ENCODE data around the gene CRYBA2. TPM values are rescaled to one million over a fixed set of nuclear protein-coding genes. Genes with fewer than 3 reads are reported as not detected.

Gene CRYBA2
- polyA plus RNA-seq, 2 donors = 0.47 to 0.49 TPM

DNA sequence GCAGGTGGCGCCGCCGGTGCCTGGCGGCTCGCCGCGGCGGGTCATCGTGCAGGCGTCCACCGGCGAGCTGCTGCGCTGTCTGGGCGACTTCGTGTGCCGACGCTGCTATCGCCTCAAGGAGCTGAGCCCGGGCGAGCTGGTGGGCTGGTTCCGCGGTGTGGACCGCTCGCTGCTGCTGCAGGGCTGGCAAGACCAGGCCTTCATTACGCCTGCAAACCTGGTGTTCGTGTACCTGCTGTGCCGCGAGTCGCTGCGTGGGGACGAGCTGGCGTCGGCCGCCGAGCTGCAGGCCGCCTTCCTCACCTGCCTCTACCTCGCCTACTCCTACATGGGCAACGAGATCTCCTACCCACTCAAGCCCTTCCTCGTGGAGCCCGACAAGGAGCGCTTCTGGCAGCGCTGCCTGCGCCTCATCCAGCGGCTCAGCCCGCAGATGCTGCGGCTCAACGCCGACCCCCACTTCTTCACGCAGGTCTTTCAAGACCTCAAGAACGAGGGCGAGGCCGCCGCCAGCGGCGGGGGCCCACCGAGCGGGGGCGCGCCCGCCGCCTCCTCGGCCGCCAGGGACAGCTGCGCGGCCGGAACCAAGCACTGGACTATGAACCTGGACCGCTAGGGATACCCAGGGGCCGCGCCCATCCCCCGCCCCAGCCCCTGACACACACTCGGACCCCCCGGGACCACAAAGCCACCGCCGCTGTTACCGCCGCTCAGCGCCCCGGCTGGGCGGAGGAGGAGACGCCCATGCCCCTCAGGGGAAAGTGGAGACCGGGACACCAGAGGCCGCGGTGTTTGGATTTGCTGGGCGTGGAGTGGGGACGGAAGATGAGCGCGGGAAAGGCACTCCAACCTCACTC is 32.7 kb downstream of the CRYBA2 start:
- no peak overlapping the region for H3K27ac ChIP-seq (ENCODE audit: low read depth in 2 of 2, low read length in 1 of 2)
- peaks cover 6 to 21% of the 10 kb centered on the region in 2 donors for H3K4me1 ChIP-seq (ENCODE audit: control insufficient read depth in 2 of 2, insufficient read depth in 2 of 2, low read length in 1 of 2)
- 2 to 3% methylated on average over 77 to 87 of the region's 87 CpGs for WGBS, 2 donors
- peaks cover 10 to 34% of the 10 kb centered on the region in 2 donors for H3K27me3 ChIP-seq (ENCODE audit: control insufficient read depth in 1 of 2, insufficient read depth in 2 of 2, low read length in 2 of 2)
- H3K9me3 ChIP-seq (ENCODE audit: control insufficient read depth in 2 of 2, insufficient read depth in 1 of 2, low read depth in 1 of 2, low read length in 1 of 2) = peaks cover 0 to 5% of the 10 kb centered on the region in 2 donors
- peak overlapping the region in 1 of 2 donors; percentile 47 for H3K4me3 ChIP-seq (ENCODE audit: low read depth in 1 of 2, low read length in 2 of 2)
- H3K36me3 ChIP-seq (ENCODE audit: control insufficient read depth in 2 of 2, insufficient read depth in 2 of 2, low read length in 1 of 2) = no peaks in the 10 kb centered on the region

DNA sequence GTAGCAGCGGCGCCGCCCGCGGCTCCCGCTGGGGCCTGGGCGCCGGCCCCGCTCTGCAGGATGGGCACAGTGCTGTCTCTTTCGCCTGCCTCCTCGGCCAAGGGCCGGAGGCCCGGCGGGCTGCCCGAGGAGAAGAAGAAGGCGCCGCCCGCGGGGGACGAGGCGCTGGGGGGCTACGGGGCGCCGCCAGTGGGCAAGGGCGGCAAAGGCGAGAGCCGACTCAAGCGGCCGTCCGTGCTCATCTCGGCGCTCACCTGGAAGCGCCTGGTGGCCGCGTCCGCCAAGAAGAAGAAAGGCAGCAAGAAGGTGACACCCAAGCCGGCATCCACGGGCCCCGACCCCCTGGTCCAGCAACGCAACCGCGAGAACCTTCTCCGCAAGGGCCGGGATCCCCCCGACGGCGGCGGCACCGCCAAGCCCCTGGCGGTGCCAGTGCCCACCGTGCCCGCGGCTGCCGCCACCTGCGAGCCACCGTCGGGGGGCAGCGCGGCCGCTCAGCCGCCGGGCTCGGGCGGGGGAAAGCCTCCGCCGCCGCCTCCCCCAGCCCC is 33.4 kb downstream of the CRYBA2 start:
- Histone ChIP-seq H3K4me1 (ENCODE audit: control insufficient read depth in 2 of 2, insufficient read depth in 2 of 2, low read length in 1 of 2) (peaks cover 6 to 21% of the 10 kb centered on the region in 2 donors), H3K27me3 (ENCODE audit: control insufficient read depth in 1 of 2, insufficient read depth in 2 of 2, low read length in 2 of 2) (peaks cover 10 to 34% of the 10 kb centered on the region in 2 donors), H3K27ac (ENCODE audit: low read depth in 2 of 2, low read length in 1 of 2) (no peak overlapping the region), H3K36me3 (ENCODE audit: control insufficient read depth in 2 of 2, insufficient read depth in 2 of 2, low read length in 1 of 2) (no peaks in the 10 kb centered on the region), H3K9me3 (ENCODE audit: control insufficient read depth in 2 of 2, insufficient read depth in 1 of 2, low read depth in 1 of 2, low read length in 1 of 2) (peaks cover 0 to 5% of the 10 kb centered on the region in 2 donors), H3K4me3 (ENCODE audit: low read depth in 1 of 2, low read length in 2 of 2) (peak overlapping the region; percentile 16 to 47)
- 1 to 2% methylated on average over 52 to 67 of the region's 67 CpGs for WGBS, 2 donors

DNA sequence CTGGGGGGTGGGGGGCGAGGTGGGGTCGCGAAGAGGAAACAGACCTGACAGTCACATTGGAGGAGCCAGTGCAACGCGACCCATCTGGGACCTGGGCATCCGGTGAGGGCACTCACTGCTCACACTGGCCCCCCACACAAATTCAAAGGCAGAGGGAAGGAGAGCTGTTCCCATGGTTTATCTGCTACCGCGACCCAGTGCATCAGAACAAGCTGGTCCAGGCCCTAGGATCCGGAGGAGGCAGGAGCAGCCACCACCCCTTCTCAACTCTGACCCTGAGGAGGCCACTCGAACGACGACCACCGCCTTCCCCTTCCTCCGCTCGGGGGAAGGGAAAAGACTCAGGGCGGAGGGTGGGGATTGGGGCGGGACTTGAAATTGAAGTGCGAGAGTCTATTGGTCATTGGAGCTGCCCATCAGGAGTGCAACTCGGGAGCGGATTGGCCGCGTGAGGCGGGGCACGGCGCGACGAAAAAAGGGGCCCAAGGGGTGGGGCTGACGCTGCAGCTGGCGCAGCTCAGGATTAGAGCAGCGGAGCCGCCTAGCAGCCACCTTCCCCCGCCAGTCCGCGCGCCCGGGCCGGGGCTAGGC is 34.0 kb downstream of the CRYBA2 start, which contains the start of gene CDK5R2:
Gene CDK5R2 (plus strand): TSS at position 526 of the 591 bp plus-strand sequence. CDS start 155 bp downstream, outside the sequence.
- Histone ChIP-seq H3K4me1 (ENCODE audit: control insufficient read depth in 2 of 2, insufficient read depth in 2 of 2, low read length in 1 of 2) (peaks cover 6 to 21% of the 10 kb centered on the region in 2 donors), H3K9me3 (ENCODE audit: control insufficient read depth in 2 of 2, insufficient read depth in 1 of 2, low read depth in 1 of 2, low read length in 1 of 2) (peaks cover 0 to 5% of the 10 kb centered on the region in 2 donors), H3K27ac (ENCODE audit: low read depth in 2 of 2, low read length in 1 of 2) (no peak within 1 kb of the TSS), H3K36me3 (ENCODE audit: control insufficient read depth in 2 of 2, insufficient read depth in 2 of 2, low read length in 1 of 2) (no peaks in the 10 kb centered on the region), H3K27me3 (ENCODE audit: control insufficient read depth in 1 of 2, insufficient read depth in 2 of 2, low read length in 2 of 2) (peaks cover 10 to 34% of the 10 kb centered on the region in 2 donors), H3K4me3 (ENCODE audit: low read depth in 1 of 2, low read length in 2 of 2) (peak within 1 kb of the TSS; percentile 16 to 47)
- 4% methylated on average over 27 to 37 of the region's 37 CpGs for WGBS, 2 donors

DNA sequence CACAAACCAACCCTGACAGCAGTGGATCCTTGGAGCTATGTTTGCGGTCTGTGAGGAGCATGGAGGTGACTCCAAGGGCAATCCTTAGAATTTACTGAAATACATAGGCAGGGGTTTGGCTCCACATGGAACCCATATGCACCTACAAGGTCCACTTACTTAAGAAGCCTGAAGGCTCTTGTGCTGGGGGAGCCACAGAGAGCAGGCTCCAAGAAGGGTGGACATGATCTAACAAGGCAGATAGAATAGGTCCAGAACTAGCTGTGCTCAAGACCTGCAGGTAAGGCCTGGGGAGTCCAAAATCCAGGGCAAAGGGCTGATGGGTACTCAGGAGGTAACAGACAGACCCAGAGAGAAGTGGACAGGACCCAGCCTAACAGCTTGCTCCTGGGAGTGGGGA is 34.9 kb downstream of the CRYBA2 start:
- Histone ChIP-seq H3K4me1 (ENCODE audit: control insufficient read depth in 2 of 2, insufficient read depth in 2 of 2, low read length in 1 of 2) (peaks cover 6 to 21% of the 10 kb centered on the region in 2 donors), H3K9me3 (ENCODE audit: control insufficient read depth in 2 of 2, insufficient read depth in 1 of 2, low read depth in 1 of 2, low read length in 1 of 2) (peaks cover 0 to 5% of the 10 kb centered on the region in 2 donors), H3K4me3 (ENCODE audit: low read depth in 1 of 2, low read length in 2 of 2) (no peak overlapping the region), H3K36me3 (ENCODE audit: control insufficient read depth in 2 of 2, insufficient read depth in 2 of 2, low read length in 1 of 2) (no peaks in the 10 kb centered on the region), H3K27ac (ENCODE audit: low read depth in 2 of 2, low read length in 1 of 2) (no peak overlapping the region), H3K27me3 (ENCODE audit: control insufficient read depth in 1 of 2, insufficient read depth in 2 of 2, low read length in 2 of 2) (peaks cover 4 to 26% of the 10 kb centered on the region in 2 donors)
- 88% methylated on average over 1 of the region's 1 CpG for WGBS, 2 donors

DNA sequence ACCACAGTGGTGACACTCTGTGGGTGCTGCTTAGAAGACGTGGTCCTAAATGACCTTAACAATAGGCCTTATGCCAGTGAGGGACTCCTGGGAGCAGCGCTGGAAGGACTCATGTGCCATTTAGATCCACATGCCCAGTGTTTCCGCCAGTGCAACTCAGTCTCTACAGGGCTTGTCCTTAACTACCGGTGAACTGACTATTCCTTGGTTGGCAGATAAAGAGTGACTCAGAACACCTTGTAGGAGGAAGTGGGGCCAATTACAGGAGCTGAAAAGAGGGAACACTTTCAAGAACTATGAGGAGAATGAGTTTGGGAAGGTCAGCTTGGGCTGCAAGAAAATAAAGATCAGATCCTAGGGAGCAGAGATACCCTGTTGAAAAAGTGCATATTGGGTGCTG is 35.6 kb downstream of the CRYBA2 start:
- H3K4me1 ChIP-seq (ENCODE audit: control insufficient read depth in 2 of 2, insufficient read depth in 2 of 2, low read length in 1 of 2) = peaks cover 6 to 15% of the 10 kb centered on the region in 2 donors
- no peak overlapping the region for H3K27ac ChIP-seq (ENCODE audit: low read depth in 2 of 2, low read length in 1 of 2)
- peaks cover 0 to 5% of the 10 kb centered on the region in 2 donors for H3K9me3 ChIP-seq (ENCODE audit: control insufficient read depth in 2 of 2, insufficient read depth in 1 of 2, low read depth in 1 of 2, low read length in 1 of 2)
- H3K4me3 ChIP-seq (ENCODE audit: low read depth in 1 of 2, low read length in 2 of 2) = no peak overlapping the region
- H3K36me3 ChIP-seq (ENCODE audit: control insufficient read depth in 2 of 2, insufficient read depth in 2 of 2, low read length in 1 of 2) = no peaks in the 10 kb centered on the region
- H3K27me3 ChIP-seq (ENCODE audit: control insufficient read depth in 1 of 2, insufficient read depth in 2 of 2, low read length in 2 of 2) = peaks cover 4 to 23% of the 10 kb centered on the region in 2 donors
- 74 to 81% methylated on average over 4 of the region's 4 CpGs for WGBS, 2 donors

DNA sequence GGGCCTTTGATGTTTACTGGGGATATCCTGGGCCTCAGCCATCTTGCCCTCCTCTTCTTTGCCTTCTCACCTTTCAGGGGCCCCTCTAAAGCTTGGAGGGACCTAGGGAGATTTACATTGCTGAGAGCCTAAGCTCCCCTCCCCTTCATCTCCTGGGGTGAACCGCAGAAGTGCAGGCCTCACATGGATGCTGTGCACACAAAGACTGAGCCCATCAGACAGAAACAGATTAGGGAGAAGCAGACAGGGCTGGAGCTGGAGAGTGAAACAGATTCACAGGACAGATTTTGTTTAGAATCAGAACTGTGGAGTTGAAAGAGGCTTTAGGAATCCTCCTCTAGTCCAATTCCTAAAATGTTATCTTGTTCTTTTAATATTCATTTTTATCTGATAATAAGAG is 37.2 kb downstream of the CRYBA2 start:
- no peaks in the 10 kb centered on the region for H3K36me3 ChIP-seq (ENCODE audit: control insufficient read depth in 2 of 2, insufficient read depth in 2 of 2, low read length in 1 of 2)
- H3K27me3 ChIP-seq (ENCODE audit: control insufficient read depth in 1 of 2, insufficient read depth in 2 of 2, low read length in 2 of 2) = peaks cover 0 to 16% of the 10 kb centered on the region in 2 donors
- no peak overlapping the region for H3K27ac ChIP-seq (ENCODE audit: low read depth in 2 of 2, low read length in 1 of 2)
- no peaks in the 10 kb centered on the region for H3K9me3 ChIP-seq (ENCODE audit: control insufficient read depth in 2 of 2, insufficient read depth in 1 of 2, low read depth in 1 of 2, low read length in 1 of 2)
- WGBS, 2 donors = 41 to 45% methylated on average over 1 of the region's 1 CpG
- peaks cover 6 to 13% of the 10 kb centered on the region in 2 donors for H3K4me1 ChIP-seq (ENCODE audit: control insufficient read depth in 2 of 2, insufficient read depth in 2 of 2, low read length in 1 of 2)
- H3K4me3 ChIP-seq (ENCODE audit: low read depth in 1 of 2, low read length in 2 of 2) = no peak overlapping the region

DNA sequence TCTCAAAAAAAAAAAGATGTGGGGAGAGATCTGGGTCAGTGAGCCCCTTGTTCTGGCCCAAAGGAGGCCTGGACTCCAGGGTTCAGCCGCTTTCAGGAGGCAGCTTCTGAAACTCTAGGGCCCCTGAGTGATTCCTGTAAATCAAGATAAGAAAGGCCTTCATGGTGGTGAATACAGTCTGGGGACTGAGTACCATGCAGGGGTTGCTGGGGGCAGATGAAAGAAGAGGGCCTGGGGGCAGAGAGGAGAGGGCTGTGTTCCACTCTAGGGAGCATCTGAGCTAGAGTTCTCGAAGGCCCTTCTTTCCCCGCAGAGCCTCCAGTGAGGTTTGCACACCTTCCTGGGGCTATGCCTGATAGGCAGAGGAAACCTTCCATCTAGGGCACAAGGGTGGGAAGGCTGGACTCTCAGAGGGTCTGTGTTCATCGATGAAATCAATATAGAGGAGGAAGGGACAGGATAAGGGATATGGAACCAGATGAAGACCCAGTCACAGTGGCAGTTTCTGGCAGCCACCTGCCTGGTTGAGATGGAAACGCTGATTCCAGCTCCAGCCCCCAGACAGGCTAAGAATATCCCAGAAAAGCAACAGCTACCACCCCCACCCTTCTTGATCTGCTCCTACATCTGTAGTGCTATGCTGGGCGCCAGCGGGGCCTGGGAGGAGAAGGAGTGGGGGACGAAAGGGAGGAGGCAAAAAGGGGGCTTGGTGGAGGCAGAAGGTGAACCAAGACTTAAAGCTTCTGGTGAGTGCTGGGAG is 38.5 kb downstream of the CRYBA2 start:
- no peak overlapping the region for H3K27ac ChIP-seq (ENCODE audit: low read depth in 2 of 2, low read length in 1 of 2)
- peaks cover 2 to 4% of the 10 kb centered on the region in 2 donors for H3K4me1 ChIP-seq (ENCODE audit: control insufficient read depth in 2 of 2, insufficient read depth in 2 of 2, low read length in 1 of 2)
- H3K9me3 ChIP-seq (ENCODE audit: control insufficient read depth in 2 of 2, insufficient read depth in 1 of 2, low read depth in 1 of 2, low read length in 1 of 2) = no peaks in the 10 kb centered on the region
- H3K36me3 ChIP-seq (ENCODE audit: control insufficient read depth in 2 of 2, insufficient read depth in 2 of 2, low read length in 1 of 2) = no peaks in the 10 kb centered on the region
- H3K4me3 ChIP-seq (ENCODE audit: low read depth in 1 of 2, low read length in 2 of 2) = no peak overlapping the region
- peaks cover 0 to 8% of the 10 kb centered on the region in 2 donors for H3K27me3 ChIP-seq (ENCODE audit: control insufficient read depth in 1 of 2, insufficient read depth in 2 of 2, low read length in 2 of 2)
- 83 to 88% methylated on average over 8 of the region's 8 CpGs for WGBS, 2 donors

DNA sequence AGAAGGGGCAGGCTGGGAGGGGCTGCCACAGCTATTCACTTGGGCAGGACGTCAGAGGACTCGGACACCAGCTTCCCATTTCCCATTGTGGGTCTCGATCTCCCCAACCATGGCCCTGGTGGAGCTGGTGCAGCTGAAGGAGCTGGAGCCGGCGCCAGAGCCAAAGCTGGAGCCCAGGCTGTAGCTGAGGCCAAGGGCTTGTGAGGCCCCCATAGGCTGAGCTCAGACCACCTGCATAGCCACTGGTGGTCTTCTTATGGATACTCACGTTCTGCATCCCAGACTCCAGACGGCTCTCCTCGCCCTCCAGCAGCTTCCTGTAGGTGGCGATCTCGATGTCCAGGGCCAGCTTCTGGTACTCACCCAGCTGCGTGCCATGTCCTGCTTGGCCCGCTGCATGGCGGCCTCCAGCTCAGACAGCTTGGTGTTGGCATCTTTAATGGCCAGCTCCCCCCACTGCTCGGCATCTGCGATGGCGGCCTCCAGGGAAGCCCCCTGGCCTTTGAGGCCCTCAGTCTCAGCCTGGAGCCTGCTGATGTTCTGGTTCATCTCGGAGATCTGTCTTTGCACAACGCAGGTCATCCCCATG is 39.8 kb downstream of the CRYBA2 start:
- WGBS, 2 donors = 69 to 70% methylated on average over 18 of the region's 18 CpGs
- H3K4me1 ChIP-seq (ENCODE audit: control insufficient read depth in 2 of 2, insufficient read depth in 2 of 2, low read length in 1 of 2) = no peaks in the 10 kb centered on the region
- H3K27me3 ChIP-seq (ENCODE audit: control insufficient read depth in 1 of 2, insufficient read depth in 2 of 2, low read length in 2 of 2) = peaks cover 0 to 2% of the 10 kb centered on the region in 2 donors
- H3K4me3 ChIP-seq (ENCODE audit: low read depth in 1 of 2, low read length in 2 of 2) = no peak overlapping the region
- no peaks in the 10 kb centered on the region for H3K9me3 ChIP-seq (ENCODE audit: control insufficient read depth in 2 of 2, insufficient read depth in 1 of 2, low read depth in 1 of 2, low read length in 1 of 2)
- H3K27ac ChIP-seq (ENCODE audit: low read depth in 2 of 2, low read length in 1 of 2) = no peak overlapping the region
- no peaks in the 10 kb centered on the region for H3K36me3 ChIP-seq (ENCODE audit: control insufficient read depth in 2 of 2, insufficient read depth in 2 of 2, low read length in 1 of 2)

DNA sequence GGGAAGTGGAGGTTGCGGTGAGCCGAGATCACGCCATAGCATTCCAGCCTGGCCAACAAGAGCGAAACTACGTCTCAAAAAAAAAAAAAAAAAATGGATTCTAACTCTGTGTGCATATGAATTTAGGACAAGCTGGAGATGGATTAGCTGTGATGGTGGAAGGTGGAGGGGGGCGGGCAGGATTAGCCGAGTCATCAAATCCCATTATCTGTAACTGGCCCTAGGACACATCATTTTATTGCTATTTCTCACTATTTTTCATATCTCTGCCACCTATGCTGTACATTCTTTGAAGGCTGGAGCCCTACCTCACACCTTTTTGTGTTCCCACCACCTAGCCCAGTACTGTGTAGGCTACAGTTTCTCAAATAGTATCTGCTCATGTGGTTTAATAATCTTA is 41.1 kb downstream of the CRYBA2 start:
- no peak overlapping the region for H3K27ac ChIP-seq (ENCODE audit: low read depth in 2 of 2, low read length in 1 of 2)
- 88 to 94% methylated on average over 7 of the region's 7 CpGs for WGBS, 2 donors
- H3K4me1 ChIP-seq (ENCODE audit: control insufficient read depth in 2 of 2, insufficient read depth in 2 of 2, low read length in 1 of 2) = no peaks in the 10 kb centered on the region
- H3K4me3 ChIP-seq (ENCODE audit: low read depth in 1 of 2, low read length in 2 of 2) = no peak overlapping the region
- H3K9me3 ChIP-seq (ENCODE audit: control insufficient read depth in 2 of 2, insufficient read depth in 1 of 2, low read depth in 1 of 2, low read length in 1 of 2) = no peaks in the 10 kb centered on the region
- H3K36me3 ChIP-seq (ENCODE audit: control insufficient read depth in 2 of 2, insufficient read depth in 2 of 2, low read length in 1 of 2) = no peaks in the 10 kb centered on the region
- peaks cover 0 to 2% of the 10 kb centered on the region in 2 donors for H3K27me3 ChIP-seq (ENCODE audit: control insufficient read depth in 1 of 2, insufficient read depth in 2 of 2, low read length in 2 of 2)

Measured in esophagus (tissue), 2 donors.